Adrenal gland (tissue), 5 donors: ENCODE results near the gene LAT.
"Not testable (repeated sequence)": the region's sequence is repeated elsewhere in the genome, so short reads cannot be mapped to it uniquely, and the experiment has no call there.

ENCODE experiments used
- CTCF ChIP-seq, 6 experiments: fragments of 450-650 bp in 4 of 6; fragments of 200-600 bp in 2 of 6; sonication (generic) in 1 of 6; IDR thresholded peaks; 1 replicate in 5 of 6; 2 replicates in 1 of 6; pipeline versions ENCODE4 v1.5.1 to v1.8.0; 2016 to 2021; ENCODE audit warnings: antibody characterized with exemption in 6 of 6, mild to moderate bottlenecking in 2 of 6, moderate library complexity in 1 of 6
- POLR2A ChIP-seq, 2 donors: fragments of 450-650 bp; IDR thresholded peaks; one replicate each; pipeline ENCODE4 v1.6.1; 2017; ENCODE audit warnings: antibody characterized with exemption in 2 of 2, mild to moderate bottlenecking in 2 of 2, moderate library complexity in 1 of 2
- donor health status: DM: no; HTN: no; CAD: no.

DNA sequence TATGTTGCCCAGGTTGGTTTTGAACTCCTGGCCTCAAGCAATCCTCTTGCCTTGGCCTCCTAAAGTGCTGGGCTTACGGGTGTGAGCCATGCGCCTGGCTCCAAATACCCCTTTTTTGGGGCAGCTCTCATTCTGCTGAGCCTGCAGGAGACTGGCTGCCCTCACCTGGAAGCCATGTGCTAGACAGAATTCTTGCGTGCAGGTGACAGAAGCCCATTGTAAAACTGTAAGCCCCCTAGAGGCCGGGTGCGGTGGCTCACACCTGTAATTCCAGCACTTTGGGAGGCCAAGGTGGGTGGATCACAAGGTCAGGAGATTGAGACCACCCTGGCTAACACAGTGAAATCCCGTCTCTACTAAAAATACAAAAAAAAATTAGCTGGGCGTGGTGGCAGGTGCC is 4.5 kb upstream of the LAT start:
- TF ChIP-seq CTCF, POLR2A (IDR thresholded peaks at IDR 0.05): not testable (repeated sequence)
